Neural cell (in vitro differentiated cells): ENCODE measurements around the gene GDF3.

Experiments used
- EP300 ChIP-seq: fragments of 450-650 bp; conservative IDR thresholded peaks from 2 replicates; pipeline ENCODE4 v1.6.1; 2014; ENCODE audit warnings: antibody characterized with exemption, mild to moderate bottlenecking, moderate library complexity; ENCODE audit not compliant: poor library complexity, severe bottlenecking
- EZH2 ChIP-seq: fragments of 200-600, 300-800 bp; shearing (Covaris generic), sonication (generic); IDR thresholded peaks from 2 replicates; pipeline ENCODE4 v1.6.1; 2014; ENCODE audit warnings: antibody characterized with exemption, low read length, borderline replicate concordance, mild to moderate bottlenecking; ENCODE audit not compliant: insufficient read depth, poor library complexity, severe bottlenecking
- TF ChIP-seq, protein P1 (sequence below): fragments of 450-650 bp; IDR thresholded peaks from 2 replicates; pipeline ENCODE4 v1.5.1; 2014; ENCODE audit warnings: antibody characterized with exemption, mild to moderate bottlenecking, moderate library complexity; ENCODE audit not compliant: poor library complexity, severe bottlenecking

DNA sequence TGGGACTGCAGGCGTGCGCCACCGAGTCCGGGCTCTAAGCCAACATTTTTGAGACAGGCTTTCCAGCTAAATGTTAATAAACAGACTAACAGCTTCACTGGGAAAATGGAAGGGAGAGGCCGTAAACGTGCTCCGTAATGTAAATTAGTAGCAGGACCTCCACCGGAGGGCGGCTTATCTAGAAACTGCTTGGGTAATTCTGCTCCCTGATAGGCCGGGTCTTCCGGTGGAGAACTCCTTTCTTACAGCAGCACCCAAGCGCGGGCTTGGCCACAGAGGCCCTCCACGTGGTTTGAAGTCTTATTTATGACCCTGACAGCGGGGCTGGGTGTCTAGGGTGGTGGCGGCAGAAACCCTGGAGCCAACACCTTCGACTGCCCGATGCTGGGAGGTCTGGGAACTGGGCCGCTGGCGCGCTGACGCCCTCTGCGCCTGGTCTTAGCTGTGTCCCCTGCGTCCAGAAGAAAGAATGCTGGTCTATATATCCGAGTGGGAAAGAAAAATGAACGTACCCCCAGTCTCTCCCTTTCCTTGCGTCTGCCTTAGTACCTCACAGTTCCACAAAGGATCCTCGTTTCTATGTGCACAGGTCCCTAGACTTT is 17.4 kb upstream of the GDF3 start:
- TF ChIP-seq, protein P1, sequence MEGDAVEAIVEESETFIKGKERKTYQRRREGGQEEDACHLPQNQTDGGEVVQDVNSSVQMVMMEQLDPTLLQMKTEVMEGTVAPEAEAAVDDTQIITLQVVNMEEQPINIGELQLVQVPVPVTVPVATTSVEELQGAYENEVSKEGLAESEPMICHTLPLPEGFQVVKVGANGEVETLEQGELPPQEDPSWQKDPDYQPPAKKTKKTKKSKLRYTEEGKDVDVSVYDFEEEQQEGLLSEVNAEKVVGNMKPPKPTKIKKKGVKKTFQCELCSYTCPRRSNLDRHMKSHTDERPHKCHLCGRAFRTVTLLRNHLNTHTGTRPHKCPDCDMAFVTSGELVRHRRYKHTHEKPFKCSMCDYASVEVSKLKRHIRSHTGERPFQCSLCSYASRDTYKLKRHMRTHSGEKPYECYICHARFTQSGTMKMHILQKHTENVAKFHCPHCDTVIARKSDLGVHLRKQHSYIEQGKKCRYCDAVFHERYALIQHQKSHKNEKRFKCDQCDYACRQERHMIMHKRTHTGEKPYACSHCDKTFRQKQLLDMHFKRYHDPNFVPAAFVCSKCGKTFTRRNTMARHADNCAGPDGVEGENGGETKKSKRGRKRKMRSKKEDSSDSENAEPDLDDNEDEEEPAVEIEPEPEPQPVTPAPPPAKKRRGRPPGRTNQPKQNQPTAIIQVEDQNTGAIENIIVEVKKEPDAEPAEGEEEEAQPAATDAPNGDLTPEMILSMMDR = no peak
- TF ChIP-seq EZH2 (no peak), EP300 (no peak)
